Activated naive CD8-positive, alpha-beta T cell treated with anti-CD3 and anti-CD28 coated beads, Interleukin-2, amount 10 ng/mL, durations not matched to agents 7 days and 5 days (primary cell): Measurements from ENCODE around the gene FBXL20. TPM values are rescaled to one million over a fixed set of nuclear protein-coding genes. Genes with fewer than 3 reads are reported as not detected.

Source experiments
- ATAC-seq: fragments of 150-1000 bp; cut with Tn5 transposase; one replicate; pipeline ENCODE4 v1.10.0; 2021; ENCODE audit warnings: low read depth, moderate library complexity
- POLR2A ChIA-PET: fragments of 350-600 bp; sonication (Branson Sonifier 250); formaldehyde crosslinking; loops from one replicate; lab custom pipeline; 2021; ENCODE audit warnings: antibody characterized with exemption; lab: Charles Lee
- DNase-seq: peaks from one replicate; pipeline ENCODE4 v3.0.0; 2021
- H3K27ac Mint-ChIP-seq: one replicate; pipeline ENCODE4 v1.8.0; 2022; ENCODE audit warnings: mild to moderate bottlenecking, mixed read lengths
- H3K27me3 Mint-ChIP-seq: one replicate; pipeline ENCODE4 v1.8.0; 2022; ENCODE audit warnings: mild to moderate bottlenecking, moderate library complexity, mixed read lengths
- H3K36me3 Mint-ChIP-seq: one replicate; pipeline ENCODE4 v1.8.0; 2021; ENCODE audit warnings: mild to moderate bottlenecking, mixed read lengths
- H3K4me1 Mint-ChIP-seq: one replicate; pipeline ENCODE4 v1.8.0; 2021; ENCODE audit warnings: mixed read lengths
- H3K4me3 Mint-ChIP-seq: one replicate; pipeline ENCODE4 v1.8.0; 2022; ENCODE audit warnings: mild to moderate bottlenecking, moderate library complexity, mixed read lengths
- H3K9me3 Mint-ChIP-seq: one replicate; pipeline ENCODE4 v1.8.0; 2021; ENCODE audit warnings: mixed read lengths
- total RNA-seq, 2 experiments: library from RNA; stranded (reverse); gene quantifications; one replicate each; pipeline ENCODE4 v1.2.3, GENCODE V29; 2021

The FBXL20 gene
- total RNA-seq, 2 experiments from 2014 or later = 20.0 to 21.0 TPM

GRCh38 chr17:39208136-39208535, 193.3 kb downstream of the FBXL20 start:
- no peak overlapping the region for H3K27ac Mint-ChIP-seq
- peak; percentile 12 for ATAC-seq
- H3K36me3 Mint-ChIP-seq = peaks cover 12% of the 10 kb centered on the region
- H3K9me3 Mint-ChIP-seq = no peaks in the 10 kb centered on the region
- no peak for DNase-seq
- H3K27me3 Mint-ChIP-seq = peaks cover 3% of the 10 kb centered on the region
- H3K4me1 Mint-ChIP-seq = peaks cover 14% of the 10 kb centered on the region
- no peak overlapping the region for H3K4me3 Mint-ChIP-seq
- POLR2A ChIA-PET = interaction anchor here (0.6 to 2.3 kb wide), 5 partner anchors 8 to 105 kb away, joined by 3 to 14 read pairs (median 5); partner anchors contain the start of gene RPL19

- H3K27me3 Mint-ChIP-seq = peaks cover under 1% of the 10 kb centered on the region
- DNase-seq (no peak), ATAC-seq (no peak)
- H3K9me3 Mint-ChIP-seq = no peaks in the 10 kb centered on the region
- H3K4me3 Mint-ChIP-seq = no peak overlapping the region
- H3K27ac Mint-ChIP-seq = no peak overlapping the region
- peaks cover 31% of the 10 kb centered on the region for H3K4me1 Mint-ChIP-seq
- POLR2A ChIA-PET = no interaction called here
- peaks cover 34% of the 10 kb centered on the region for H3K36me3 Mint-ChIP-seq
Measured at GRCh38 chr17:39205112-39205526, 196.3 kb downstream of the FBXL20 start.

- ATAC-seq (no peak), DNase-seq (no peak)
- Mint-ChIP-seq H3K36me3 (peaks cover 34% of the 10 kb centered on the region), H3K27me3 (no peaks in the 10 kb centered on the region), H3K4me1 (peaks cover 33% of the 10 kb centered on the region), H3K9me3 (no peaks in the 10 kb centered on the region), H3K27ac (peak overlapping the region; percentile 32), H3K4me3 (no peak overlapping the region)
- POLR2A ChIA-PET = interaction anchor here (0.8 to 1.0 kb wide), 2 partner anchors 34 to 40 kb away, joined by 3 to 4 read pairs; no protein-coding TSS in a partner anchor
Measured at GRCh38 chr17:39204245-39204644, 197.2 kb downstream of the FBXL20 start.

Other genes with a start within 250 kb of the FBXL20 start
- gene PLXDC1, start 250.0 kb downstream of the FBXL20 start, total RNA-seq = 10 to 100 TPM in 1 of 2 experiments, 1 to 10 TPM in 1; 9.6 to 17.9 TPM
- under 1 TPM in 1 of 2 experiments, not detected in 1; 0.11 TPM for gene ARL5C, start 235.5 kb downstream of the FBXL20 start, total RNA-seq
- 10 to 100 TPM; 25.9 to 27.2 TPM for gene CACNB1, start 204.0 kb downstream of the FBXL20 start, total RNA-seq
- gene RPL19, start 201.3 kb downstream of the FBXL20 start, total RNA-seq = 1,000 to 10,000 TPM; 2,120 to 2,134 TPM
- gene STAC2, start 175.7 kb downstream of the FBXL20 start, total RNA-seq = not detected
- 10 to 100 TPM; 51.8 to 55.0 TPM for gene MED1, start 49.6 kb upstream of the FBXL20 start, total RNA-seq
- gene CDK12, start 59.9 kb upstream of the FBXL20 start, total RNA-seq = 10 to 100 TPM; 86.6 to 87.6 TPM
- gene NEUROD2, start 206.3 kb upstream of the FBXL20 start, total RNA-seq = not detected
- gene PPP1R1B, start 225.3 kb upstream of the FBXL20 start, total RNA-seq = not detected
- gene STARD3, start 235.5 kb upstream of the FBXL20 start, total RNA-seq = 10 to 100 TPM; 96.3 to 96.5 TPM